D341Med (cell line): ENCODE measurements around the gene CAPN7.

Source experiments
- DNase-seq: peaks from one replicate; pipeline ENCODE4 v3.0.0; 2012; ENCODE audit warnings: low spot score

Gene CAPN7

DNA sequence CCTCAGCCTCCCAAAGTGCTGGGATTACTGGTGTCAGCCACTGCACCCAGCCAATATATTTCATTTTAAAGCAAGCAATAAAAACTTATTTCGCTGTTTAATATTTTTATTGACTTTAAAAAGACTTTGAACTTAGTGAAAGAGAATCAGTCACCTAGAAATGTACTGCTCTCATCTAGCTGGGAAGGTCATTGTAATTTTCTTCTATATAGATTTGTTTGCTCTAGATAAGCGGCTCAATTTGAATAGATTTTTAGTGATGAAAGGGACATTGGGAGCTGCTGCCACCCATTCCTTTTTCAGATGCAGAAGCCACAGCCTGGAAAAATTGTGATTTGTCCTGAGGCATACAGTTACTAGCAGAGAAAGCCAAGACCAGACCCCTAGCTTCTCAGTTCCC is 40.1 kb downstream of the CAPN7 start:
- no peak for DNase-seq

DNA sequence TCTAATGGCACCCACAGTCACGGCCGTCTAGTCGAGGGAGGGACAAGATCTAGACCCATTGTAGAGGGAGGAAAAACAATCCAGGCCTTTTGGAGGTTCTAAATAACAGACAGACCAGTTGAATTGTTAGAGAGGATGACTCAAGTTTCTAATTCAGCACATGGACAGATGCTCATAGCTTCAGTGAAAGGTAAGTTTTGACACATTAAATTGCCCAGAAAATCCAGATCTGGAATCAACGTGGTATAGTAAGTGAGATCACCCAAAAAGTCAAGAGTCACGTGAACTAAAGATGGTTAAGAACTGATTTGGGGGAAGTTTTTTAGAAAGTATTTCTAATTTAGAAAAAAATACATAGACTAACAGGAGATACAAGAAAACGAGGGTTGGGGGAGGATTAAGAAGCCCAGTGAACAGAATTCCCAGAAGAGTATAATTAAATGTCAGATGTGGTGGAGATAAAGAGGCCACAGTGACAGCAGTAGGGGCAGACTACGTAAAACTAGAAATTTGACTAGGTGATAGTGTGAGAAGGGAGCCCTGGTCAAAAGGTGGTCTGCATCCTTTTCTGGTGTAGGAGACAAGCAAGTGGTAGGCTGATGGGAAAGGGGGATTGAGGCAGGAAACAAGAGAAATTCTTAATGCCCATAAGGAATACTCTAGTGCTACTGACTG is 47.1 kb downstream of the CAPN7 start:
- no peak for DNase-seq

DNA sequence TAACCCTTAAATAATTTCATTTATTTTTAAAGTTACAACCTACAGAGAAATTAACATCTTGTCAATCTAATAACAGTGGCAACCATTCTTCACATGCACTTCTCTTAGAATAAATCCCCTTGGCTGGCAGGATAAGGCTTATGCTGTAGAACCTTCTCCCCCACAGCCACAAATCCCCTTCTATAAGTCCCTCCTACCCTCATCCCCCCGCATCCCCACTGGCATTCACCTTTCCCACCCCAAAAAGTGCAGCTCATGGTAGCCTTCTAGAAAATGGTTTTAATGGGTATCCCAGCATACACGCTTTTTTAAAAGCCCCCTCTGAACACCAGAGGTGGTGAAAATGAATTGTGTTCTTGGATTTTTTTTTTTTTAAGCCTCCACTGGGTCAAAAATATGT is 49.2 kb downstream of the CAPN7 start:
- DNase-seq: peak; percentile 57

DNA sequence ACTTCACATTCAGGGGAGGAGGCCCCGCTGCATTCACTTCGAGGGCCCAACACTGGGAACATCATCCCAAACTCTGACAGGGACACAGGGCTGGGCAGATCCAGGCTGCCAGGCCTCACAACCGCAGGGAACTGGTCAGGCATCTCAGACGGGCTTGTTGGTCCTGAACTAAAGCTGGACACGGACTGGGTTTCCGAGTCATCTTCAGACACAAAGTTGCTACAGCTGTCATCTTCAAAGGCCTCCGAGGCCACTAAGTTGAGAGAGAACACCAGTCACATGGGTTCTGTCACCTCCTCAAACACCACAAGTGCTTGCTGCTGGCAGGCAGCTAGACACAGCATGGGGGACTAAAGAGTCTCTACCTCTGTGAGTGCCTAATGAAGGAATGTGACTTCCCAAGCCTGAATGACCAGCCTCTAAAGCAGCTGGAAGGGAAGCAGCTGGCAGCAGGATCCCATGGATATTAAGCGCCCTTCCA is 50.9 kb downstream of the CAPN7 start:
- no peak for DNase-seq

DNA sequence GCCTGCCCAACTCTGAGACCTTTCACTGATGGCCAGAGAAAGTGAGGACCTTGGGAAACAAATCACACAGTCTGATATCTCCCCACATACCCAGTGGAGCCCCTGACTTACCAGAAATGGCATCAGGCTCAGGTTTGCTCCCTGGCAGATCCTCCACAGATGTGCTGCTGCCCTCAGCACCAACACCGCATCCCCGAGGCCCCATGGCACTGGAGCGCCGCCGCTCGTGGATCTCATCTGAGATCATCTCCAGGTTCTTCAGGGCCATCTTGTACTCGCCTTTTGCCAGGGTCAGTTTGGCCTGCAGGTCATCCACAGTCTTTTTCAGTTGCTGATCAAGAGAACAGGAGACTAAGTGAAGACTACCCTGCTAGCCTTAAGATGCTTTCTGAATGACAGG is 52.7 kb downstream of the CAPN7 start:
- no peak for DNase-seq

DNA sequence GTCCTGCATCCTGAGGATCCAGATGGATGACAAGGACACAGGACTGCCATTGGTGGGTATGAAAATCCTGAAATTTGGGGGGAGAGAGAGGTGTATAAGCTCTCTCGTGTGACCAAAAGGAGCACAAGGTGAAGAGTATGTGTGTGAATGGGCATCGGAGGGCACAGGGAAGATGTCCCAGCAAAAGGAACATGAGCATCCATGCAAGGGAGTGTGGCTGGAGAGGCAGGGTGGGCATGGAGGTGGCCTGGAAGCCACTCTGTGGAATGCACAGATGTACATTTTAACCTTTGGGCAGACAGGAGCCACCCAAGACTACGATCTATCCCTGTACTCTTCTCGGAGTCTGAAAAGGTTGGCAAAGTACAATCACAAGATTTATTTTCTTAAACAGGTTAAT is 54.5 kb downstream of the CAPN7 start:
- no peak for DNase-seq

DNA sequence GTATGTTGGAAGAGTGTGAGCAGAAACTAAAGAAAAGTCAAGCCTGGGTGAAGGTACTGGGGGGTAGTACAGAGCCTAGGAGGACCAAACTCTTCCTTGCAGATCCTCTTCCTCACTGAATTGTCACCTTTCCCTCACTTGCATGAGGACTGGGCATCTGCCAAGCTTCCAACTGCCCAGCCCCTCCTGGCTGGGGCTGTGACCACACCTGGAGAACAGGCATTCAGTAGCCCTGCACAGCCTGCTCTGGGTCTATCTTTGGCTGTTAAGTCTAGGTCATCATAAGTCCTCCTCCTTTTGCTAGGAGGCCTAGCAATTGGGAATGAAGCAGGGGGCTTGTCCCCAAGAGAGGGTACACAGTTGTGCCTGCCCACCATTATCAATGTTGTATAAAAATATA is 55.2 kb downstream of the CAPN7 start:
- DNase-seq: no peak

DNA sequence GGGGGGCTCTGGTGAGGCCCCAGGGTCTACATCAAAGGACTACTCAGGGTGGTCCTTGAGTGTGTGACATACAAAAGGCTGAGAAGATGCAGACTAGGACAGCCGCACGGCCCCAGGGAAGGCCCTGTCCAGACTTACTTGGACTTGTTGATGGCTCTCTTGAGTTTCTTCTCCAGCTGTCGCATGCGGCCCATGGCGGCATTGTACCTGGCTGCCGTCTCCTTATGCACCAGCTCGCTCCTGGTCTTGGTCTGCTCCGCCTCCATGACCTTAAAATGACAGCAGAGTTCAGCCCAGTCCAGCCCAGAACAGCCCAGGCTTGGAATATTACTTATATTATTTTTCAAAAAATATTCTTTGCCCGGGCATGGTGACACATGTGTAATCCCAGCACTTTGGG is 56.0 kb downstream of the CAPN7 start:
- DNase-seq: no peak

DNA sequence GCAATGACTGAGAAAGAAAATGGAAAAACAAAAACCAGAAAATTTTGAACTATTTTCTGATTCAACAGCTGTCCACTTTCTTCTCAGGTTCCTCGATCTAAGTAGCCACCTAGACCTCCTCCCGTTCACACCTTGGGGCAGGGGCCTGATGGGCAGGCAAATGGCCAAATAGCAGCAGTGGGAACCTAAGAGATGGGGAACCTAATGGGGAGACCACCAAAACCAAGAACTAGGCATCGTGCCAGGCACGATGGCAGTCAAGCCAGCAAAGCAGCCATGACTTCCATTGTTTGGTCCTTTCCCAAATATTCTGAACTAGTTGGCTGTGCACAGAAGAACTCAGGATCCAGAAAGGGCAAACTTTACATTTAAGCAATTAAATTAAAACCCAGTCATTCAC is 57.1 kb downstream of the CAPN7 start:
- DNase-seq: no peak

DNA sequence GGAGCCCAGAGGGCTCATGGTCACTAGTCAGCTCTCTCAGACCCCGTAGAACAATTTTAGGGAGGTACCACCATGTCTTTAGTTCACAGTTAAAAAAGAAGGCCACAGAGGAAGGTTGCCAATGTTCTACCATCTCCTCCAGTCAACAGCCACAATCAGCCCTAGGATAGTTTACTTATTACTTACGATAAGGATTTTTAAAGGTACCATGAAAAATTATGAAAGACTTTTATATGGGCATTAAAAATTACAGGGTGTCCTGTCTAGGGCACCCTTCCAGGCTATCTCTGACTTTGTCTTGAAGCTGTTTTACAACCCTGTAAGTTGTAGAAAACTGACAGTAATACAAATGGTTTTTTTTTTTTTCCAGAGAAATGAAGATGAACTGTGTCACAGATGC is 57.9 kb downstream of the CAPN7 start:
- no peak for DNase-seq

DNA sequence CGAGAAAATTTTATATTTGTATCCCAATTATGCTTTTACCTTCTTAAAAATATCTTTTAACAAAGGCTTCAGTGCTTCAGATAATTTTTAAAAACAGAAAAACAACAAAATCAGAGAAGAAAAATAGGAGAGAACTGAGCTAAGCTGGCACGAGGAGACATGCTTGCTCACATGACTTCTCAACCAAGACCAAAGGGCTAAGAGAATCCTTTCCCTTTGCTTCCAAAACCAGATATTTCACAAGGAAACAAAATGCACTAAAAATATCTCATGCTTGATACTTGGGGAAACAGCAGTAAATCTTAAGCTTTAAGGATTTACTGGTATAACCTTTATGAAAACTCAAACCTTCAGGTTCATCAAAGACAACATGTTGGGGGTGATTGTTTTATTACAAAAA is 58.4 kb downstream of the CAPN7 start:
- DNase-seq: no peak

DNA sequence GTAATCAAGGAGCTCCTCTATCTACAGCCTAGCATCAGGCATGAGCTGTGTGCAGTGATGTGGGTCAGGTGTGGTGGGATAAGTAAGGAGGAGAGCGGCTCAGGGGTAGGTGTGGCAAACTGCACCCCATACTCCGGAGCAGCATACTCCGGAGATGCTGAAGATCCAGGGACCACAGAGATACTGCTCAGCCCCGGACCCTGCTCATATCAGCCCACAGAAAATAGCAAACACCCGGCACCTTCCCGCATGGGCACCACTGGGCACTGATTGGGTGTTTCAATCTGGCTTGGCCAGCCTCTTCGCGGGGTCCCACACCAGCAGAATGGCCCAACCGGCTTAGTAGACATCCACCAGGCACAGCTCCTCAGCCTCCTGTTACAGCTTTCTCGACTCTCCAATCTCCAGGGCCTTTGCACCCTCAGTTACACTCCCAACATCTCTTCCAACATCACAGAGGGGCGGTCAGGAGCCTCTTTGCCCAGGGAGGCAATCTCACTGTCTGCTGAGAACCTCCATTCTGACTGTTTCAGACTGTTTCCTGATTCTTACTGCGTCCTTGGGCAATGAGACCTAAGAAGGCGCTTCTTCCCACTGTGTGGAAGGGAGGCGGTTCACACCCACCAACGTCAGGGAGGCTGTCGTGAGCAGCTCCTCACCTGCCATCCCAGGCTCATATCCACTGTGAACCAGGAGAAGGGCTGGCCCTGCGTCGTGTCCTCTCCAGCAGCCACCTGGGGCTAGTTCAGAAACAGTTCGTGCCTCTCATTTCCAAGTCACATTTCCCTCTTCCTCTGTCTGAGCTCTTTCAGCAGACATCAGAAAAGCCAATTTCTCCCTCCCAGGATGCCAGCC is 59.8 kb downstream of the CAPN7 start:
- no peak for DNase-seq

DNA sequence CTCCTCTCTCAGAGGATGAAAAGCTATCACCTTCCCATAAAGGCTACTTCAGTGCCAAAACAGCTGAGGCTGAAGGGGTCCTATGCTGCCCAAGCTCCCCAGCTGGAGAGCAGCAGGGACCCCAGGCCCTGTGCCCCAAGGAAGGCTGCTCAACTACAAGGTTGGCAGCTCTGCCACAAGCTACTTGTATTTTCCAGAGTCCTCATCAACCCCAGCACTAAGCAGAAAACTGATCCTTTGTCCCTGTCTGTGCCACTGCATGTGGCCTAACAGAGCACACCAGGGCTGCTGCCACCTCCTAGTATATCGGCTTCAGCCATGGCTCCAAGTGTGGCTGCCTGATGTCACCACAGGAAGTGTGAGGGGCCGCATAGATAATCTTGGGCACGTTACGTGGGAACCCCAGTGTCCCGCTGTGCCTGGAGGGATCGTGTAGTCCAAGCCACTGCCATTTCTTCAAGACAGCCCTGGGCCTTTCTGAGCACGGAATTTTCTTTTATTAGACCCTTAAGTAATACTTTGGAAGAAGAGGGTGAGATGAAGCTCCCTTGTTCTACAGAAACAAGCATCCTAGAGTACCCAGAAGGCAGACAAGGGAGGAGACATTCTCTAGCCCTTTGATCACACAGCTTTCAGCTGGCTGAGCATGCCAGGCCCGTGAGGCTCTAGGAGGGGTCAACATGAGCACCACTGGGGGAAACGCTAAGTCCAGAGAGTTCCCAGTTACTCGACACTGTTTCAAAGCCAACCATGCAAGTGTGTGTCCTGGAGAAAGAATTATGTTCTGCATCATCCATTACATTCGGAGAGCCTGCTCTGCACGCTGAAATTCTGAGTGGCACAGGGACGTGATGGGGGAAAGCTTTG is 60.7 kb downstream of the CAPN7 start:
- DNase-seq: no peak

DNA sequence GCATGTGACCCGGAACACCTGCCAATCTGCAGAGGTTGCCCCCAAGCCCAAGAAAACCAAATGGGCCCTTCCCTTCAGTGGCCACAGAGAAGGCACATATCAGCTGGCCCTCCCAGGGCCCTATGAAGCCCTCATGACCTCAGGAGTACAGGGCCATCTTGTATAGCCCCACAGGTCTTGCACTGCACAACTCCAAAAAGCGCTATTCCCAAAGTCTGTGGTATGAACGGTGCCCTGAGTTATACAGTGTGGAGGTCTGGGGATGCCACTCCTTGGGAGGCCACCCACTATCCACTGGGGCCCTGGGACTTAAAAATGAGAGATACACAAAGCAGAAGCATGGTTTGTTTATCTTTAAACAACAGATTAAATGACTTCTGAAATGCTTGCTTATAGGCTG is 61.5 kb downstream of the CAPN7 start:
- DNase-seq: no peak

DNA sequence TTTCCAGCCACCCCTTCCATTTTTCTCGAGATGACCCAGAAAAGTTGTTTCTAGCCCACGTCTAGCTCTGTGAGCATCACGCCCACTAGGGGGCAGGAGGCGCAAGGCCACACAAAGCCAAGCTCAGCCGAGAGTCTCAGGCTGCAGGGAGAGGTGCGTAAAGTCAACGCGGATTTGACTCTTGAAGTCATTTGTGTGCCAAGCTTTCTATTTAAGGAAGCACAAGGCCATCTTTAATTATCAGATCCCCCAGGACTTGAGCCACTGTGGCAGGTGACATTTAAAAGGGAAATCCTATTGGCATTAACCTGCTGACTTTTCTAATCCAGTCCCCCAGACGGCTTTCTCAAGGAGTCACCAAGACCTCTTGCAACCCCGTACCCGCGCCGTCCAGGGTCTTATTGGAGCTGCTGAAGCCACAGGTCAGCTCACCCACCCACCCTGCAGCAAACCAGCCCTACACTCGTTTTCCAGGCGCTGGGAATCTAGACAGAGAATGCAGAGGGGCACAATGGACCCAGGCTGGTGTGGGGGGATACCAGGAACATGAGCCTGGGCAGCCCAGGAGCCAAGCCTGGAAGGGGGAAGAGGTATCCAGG is 62.1 kb downstream of the CAPN7 start:
- DNase-seq: peak; percentile 88

DNA sequence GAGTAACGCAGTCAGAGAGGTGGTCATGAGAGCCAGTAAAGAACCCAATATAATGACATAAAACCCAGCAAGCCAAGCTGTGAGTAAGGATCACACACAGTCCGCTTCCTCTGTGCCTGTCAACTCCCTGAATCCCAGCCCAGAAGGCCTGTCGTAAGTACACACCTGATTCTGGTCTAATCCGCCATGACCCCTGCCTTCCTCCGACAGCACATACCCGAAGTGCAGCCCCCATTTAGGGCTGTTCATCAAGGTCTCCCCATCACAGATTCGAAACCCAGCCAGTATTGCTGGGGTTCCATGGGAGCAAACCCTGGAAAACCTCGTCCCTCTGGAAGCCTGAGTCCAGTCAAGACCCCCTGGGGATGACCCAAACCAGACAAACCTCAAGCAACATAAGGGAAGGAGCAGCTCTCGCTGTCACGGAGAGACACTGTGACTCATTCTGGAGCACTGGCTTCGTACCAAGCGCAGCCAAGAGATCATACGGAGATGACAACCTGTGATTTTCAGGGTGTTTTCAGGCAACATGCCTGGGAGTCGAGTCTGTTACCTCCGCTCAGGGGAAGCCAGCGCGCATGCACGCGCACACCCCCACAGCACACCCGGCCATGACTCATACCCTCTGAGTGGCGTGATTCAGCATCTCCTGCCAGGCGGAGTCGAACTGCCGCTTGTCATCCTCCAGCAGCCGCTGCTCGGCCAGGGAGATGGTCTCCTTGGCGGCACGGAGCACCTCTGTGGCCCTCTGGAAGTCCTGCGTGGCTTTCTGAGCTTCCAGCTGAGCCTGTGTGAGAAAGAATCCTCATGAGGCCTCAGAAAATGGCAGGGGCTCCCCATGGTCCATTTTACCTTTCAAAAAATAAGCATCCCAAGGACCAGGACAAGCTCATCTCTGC is 63.3 kb downstream of the CAPN7 start:
- DNase-seq: peak; percentile 52

DNA sequence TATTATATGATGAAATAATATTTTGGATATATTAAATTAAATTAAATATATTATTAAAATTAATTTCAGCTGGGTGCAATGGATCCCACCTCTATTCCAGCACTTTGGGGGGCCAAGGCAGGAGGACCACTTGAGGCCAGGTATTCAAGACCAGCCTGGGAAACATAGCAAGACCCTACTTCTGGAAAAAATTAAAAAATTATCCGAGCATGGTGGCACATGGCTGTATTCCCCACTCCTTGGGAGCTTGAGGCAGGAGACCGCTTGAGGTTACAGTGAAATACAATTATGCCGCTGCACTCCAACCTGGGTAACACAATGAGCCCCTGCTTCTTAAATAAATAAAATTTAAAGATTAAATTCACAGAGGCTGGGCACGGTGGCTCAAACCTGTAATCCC is 65.0 kb downstream of the CAPN7 start:
- DNase-seq: no peak

DNA sequence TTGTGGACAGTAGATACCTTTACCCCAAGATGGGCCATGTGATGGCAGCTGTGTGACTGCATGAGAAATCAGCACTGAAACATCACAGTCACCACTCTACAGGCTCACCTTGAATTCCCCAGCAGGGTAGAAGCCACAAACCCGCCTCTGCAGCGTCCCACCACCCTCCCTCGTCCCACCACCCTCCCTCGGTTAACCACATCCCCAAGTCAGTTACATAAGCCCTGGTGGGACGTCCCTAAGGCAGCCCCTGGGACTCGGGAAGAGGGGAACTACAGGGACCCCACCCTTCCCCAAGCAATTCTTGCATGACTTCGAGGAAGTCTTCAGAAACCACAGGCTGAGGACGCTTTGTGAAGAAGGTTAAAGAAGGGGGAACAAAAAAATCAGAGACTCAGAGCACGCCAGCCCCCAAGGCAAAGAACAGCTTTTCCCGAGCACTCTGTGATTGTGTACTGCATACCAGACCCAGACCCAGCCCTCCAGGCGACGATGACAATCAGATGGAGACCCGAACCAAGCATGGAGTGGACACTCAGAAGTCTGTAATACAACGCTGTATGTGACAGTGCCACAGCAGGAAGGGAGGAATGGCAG is 65.8 kb downstream of the CAPN7 start:
- no peak for DNase-seq

DNA sequence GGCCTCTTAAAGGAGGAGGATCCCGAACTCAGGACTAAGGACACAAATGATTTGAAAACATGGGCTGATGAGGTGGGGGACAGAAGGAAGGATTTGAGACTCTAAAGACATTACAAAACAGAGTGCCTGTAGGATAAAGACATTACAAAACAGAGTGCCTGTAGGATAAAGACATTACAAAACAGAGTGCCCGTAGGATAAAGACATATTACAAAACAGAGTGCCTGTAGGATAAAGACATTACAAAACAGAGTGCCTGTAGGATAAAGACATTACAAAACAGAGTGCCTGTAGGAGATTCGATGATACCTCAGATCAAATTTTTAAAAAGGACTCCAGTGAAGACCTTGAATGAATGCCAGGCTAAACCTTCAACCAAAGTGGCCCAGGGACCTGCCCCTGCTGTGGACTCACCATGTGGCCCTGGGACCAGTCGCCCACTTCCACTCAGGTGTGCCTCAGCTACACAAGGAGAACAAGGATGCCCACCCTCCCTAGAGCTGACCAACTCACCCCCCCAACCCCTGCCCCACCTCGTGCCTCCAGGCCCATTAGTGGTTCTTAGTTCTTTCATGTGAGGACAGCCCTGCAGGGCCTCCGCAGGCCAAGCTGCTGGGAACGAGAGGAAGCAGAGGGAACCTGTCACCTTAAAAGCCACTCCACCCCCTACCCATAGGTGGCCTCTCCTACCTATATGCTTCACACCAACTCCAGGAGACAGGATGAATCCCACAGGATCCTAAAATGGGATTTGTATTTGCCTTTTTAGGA is 66.6 kb downstream of the CAPN7 start:
- DNase-seq: no peak

DNA sequence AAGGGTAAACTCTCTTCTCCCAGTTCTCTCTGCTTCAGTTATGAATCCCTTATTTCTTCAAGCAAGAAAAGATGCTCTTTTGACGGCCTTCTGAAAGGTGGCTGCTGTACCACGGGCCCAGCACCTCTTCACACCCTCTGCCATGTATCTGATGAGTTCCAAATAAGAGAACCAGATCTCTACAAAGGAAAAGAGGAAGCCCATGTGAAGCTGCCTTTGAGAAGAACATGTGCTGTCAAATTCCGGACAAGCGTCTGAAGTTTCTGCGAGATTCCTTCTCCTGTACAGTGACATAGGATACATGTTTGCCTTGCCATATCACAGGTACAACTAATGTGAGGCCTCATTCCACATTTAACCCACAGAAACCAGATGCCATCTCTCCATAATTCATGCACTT is 67.2 kb downstream of the CAPN7 start:
- no peak for DNase-seq
